SK-N-SH (cell line): Measurements from ENCODE around the gene RHBDF2.

Experiments
- CTCF ChIP-seq: fragments of 200-600 bp; sonication (generic); IDR thresholded peaks from 2 replicates; pipeline ENCODE4 v1.6.1; 2017; ENCODE audit warnings: antibody characterized with exemption, mild to moderate bottlenecking, moderate library complexity
- EP300 ChIP-seq, 2 experiments: IDR thresholded peaks; 2 replicates each; pipeline versions ENCODE4 v1.4.0 to v1.6.1; 2012; ENCODE audit warnings: borderline replicate concordance in 1 of 2, low read depth in 1 of 2, low read length in 1 of 2
- EZH2phosphoT487 ChIP-seq: fragments of 200-600 bp; sonication (generic); IDR thresholded peaks from 2 replicates; pipeline ENCODE4 v1.6.1; 2017; ENCODE audit warnings: low read depth, mixed run types, mild to moderate bottlenecking, antibody characterized with exemption, moderate library complexity, borderline replicate concordance
- MAX ChIP-seq: IDR thresholded peaks from 2 replicates; pipeline ENCODE4 v1.4.0; 2012; ENCODE audit warnings: low read depth
- POLR2AphosphoS5 ChIP-seq: IDR thresholded peaks from 2 replicates; pipeline ENCODE4 v1.6.1; 2012; ENCODE audit warnings: low read depth, low read length
- REST ChIP-seq: IDR thresholded peaks from 2 replicates; pipeline ENCODE4 v1.6.1; 2012; ENCODE audit warnings: mild to moderate bottlenecking, low read depth, low read length, moderate library complexity

- no peak for TF ChIP-seq CTCF
- no peak for TF ChIP-seq MAX
- TF ChIP-seq REST: no peak
- no peak for TF ChIP-seq POLR2AphosphoS5
- no peak for TF ChIP-seq EP300 (IDR thresholded peaks at IDR 0.05; ENCODE audit: borderline replicate concordance in 1 of 2, low read depth in 1 of 2, low read length in 1 of 2)
- TF ChIP-seq EZH2phosphoT487: no peak
Measured at GRCh38 chr17:76521262-76521661, 20.0 kb upstream of the RHBDF2 start.
